HEK293 (cell line): ENCODE results near the gene ANKRD9.
A peak's percentile ranks its signal among the peaks of the same experiment; 100 is the strongest.

Experiments
- BCL6B ChIP-seq: fragments of 450-650 bp; formaldehyde crosslinking; IDR thresholded peaks from 2 replicates; pipeline ENCODE4 v1.5.1; 2017; ENCODE audit warnings: missing biosample characterization, missing genetic modification characterization
- FEZF1 ChIP-seq: fragments of 450-650 bp; formaldehyde crosslinking; IDR thresholded peaks from 2 replicates; pipeline ENCODE4 v1.5.1; 2016; ENCODE audit warnings: missing biosample characterization, missing genetic modification characterization
- GLI2 ChIP-seq: fragments of 450-650 bp; formaldehyde crosslinking; IDR thresholded peaks from 2 replicates; pipeline ENCODE4; 2017; ENCODE audit warnings: missing biosample characterization, missing genetic modification characterization, low read depth, borderline replicate concordance
- HIC1 ChIP-seq: fragments of 450-650 bp; formaldehyde crosslinking; IDR thresholded peaks from 2 replicates; pipeline ENCODE4 v1.5.1; 2016; ENCODE audit warnings: missing biosample characterization, missing genetic modification characterization
- PATZ1 ChIP-seq: fragments of 450-650 bp; formaldehyde crosslinking; IDR thresholded peaks from 2 replicates; pipeline ENCODE4 v1.5.1; 2016; ENCODE audit warnings: missing biosample characterization, missing genetic modification characterization
- RBAK ChIP-seq: fragments of 450-650 bp; formaldehyde crosslinking; IDR thresholded peaks from 2 replicates; pipeline ENCODE4 v1.5.1; 2016; ENCODE audit warnings: missing biosample characterization, missing genetic modification characterization
- ZEB2 ChIP-seq: fragments of 450-650 bp; formaldehyde crosslinking; IDR thresholded peaks from 2 replicates; pipeline ENCODE4 v1.5.1; 2016; ENCODE audit warnings: missing biosample characterization, missing genetic modification characterization
- ZNF114 ChIP-seq: fragments of 450-650 bp; formaldehyde crosslinking; IDR thresholded peaks from 2 replicates; pipeline ENCODE4 v1.5.0; 2017; ENCODE audit warnings: missing biosample characterization, missing genetic modification characterization
- ZNF121 ChIP-seq: fragments of 450-650 bp; formaldehyde crosslinking; IDR thresholded peaks from 2 replicates; pipeline ENCODE4 v1.5.1; 2016; ENCODE audit warnings: missing biosample characterization, missing genetic modification characterization
- ZNF146 ChIP-seq: fragments of 450-650 bp; formaldehyde crosslinking; IDR thresholded peaks from 2 replicates; pipeline ENCODE4 v1.5.1; 2016; ENCODE audit warnings: missing biosample characterization, missing genetic modification characterization
- ZNF157 ChIP-seq: fragments of 450-650 bp; formaldehyde crosslinking; IDR thresholded peaks from 2 replicates; pipeline ENCODE4 v1.5.1; 2016; ENCODE audit warnings: missing biosample characterization, missing genetic modification characterization
- ZNF184 ChIP-seq: fragments of 450-650 bp; IDR thresholded peaks from 2 replicates; pipeline ENCODE4 v1.5.1; 2018; ENCODE audit warnings: missing biosample characterization, mild to moderate bottlenecking, missing genetic modification characterization
- ZNF211 ChIP-seq: fragments of 450-650 bp; formaldehyde crosslinking; IDR thresholded peaks from 2 replicates; pipeline ENCODE4 v1.5.1; 2016; ENCODE audit warnings: low read depth, missing biosample characterization, missing genetic modification characterization
- ZNF280C ChIP-seq: fragments of 450-650 bp; formaldehyde crosslinking; IDR thresholded peaks from 2 replicates; pipeline ENCODE4 v1.5.1; 2016; ENCODE audit warnings: missing biosample characterization, missing genetic modification characterization
- ZNF354C ChIP-seq: fragments of 450-650 bp; formaldehyde crosslinking; IDR thresholded peaks from 2 replicates; pipeline ENCODE4 v1.5.1; 2016; ENCODE audit warnings: missing biosample characterization, missing genetic modification characterization, low read depth, borderline replicate concordance
- ZNF426 ChIP-seq: fragments of 450-650 bp; formaldehyde crosslinking; IDR thresholded peaks from 2 replicates; pipeline ENCODE4 v1.5.1; 2017; ENCODE audit warnings: missing biosample characterization, missing genetic modification characterization, mild to moderate bottlenecking, inconsistent platforms, moderate library complexity
- ZNF513 ChIP-seq: fragments of 450-650 bp; IDR thresholded peaks from 2 replicates; pipeline ENCODE4 v1.5.1; 2018; ENCODE audit warnings: missing biosample characterization, missing genetic modification characterization
- ZNF596 ChIP-seq: fragments of 450-650 bp; IDR thresholded peaks from 2 replicates; pipeline ENCODE4 v1.5.0; 2018; ENCODE audit warnings: missing biosample characterization, mild to moderate bottlenecking, missing genetic modification characterization, moderate library complexity
- ZNF610 ChIP-seq: fragments of 450-650 bp; formaldehyde crosslinking; IDR thresholded peaks from 2 replicates; pipeline ENCODE4 v1.5.1; 2016; ENCODE audit warnings: missing biosample characterization, missing genetic modification characterization, borderline replicate concordance
- ZNF629 ChIP-seq: fragments of 450-650 bp; formaldehyde crosslinking; IDR thresholded peaks from 2 replicates; pipeline ENCODE4 v1.5.1; 2017; ENCODE audit warnings: missing biosample characterization, missing genetic modification characterization
- ZNF639 ChIP-seq: fragments of 450-650 bp; formaldehyde crosslinking; IDR thresholded peaks from 2 replicates; pipeline ENCODE4 v1.5.1; 2016; ENCODE audit warnings: missing biosample characterization, missing genetic modification characterization
- ZNF645 ChIP-seq: fragments of 450-650 bp; formaldehyde crosslinking; IDR thresholded peaks from 2 replicates; pipeline ENCODE4; 2016; ENCODE audit warnings: missing biosample characterization, missing genetic modification characterization
- ZNF701 ChIP-seq: fragments of 450-650 bp; formaldehyde crosslinking; IDR thresholded peaks from 2 replicates; pipeline ENCODE4 v1.5.1; 2016; ENCODE audit warnings: missing biosample characterization, missing genetic modification characterization
- ZNF707 ChIP-seq: fragments of 450-650 bp; formaldehyde crosslinking; IDR thresholded peaks from 2 replicates; pipeline ENCODE4 v1.5.1; 2016; ENCODE audit warnings: missing biosample characterization, missing genetic modification characterization
- ZSCAN18 ChIP-seq: fragments of 450-650 bp; formaldehyde crosslinking; IDR thresholded peaks from 2 replicates; pipeline ENCODE4 v1.5.1; 2016; ENCODE audit warnings: missing biosample characterization, missing genetic modification characterization
- ZSCAN30 ChIP-seq: fragments of 450-650 bp; IDR thresholded peaks from 2 replicates; pipeline ENCODE4 v1.5.1; 2018; ENCODE audit warnings: missing biosample characterization, mild to moderate bottlenecking, missing genetic modification characterization, moderate library complexity

The ANKRD9 gene

GRCh38 chr14:102525219-102525928 is 15.8 kb upstream of the ANKRD9 start (continued):
- TF ChIP-seq ZNF596 (tag by site-specific recombination) (no peak), ZNF157 (tag by site-specific recombination) (no peak), ZNF211 (no peak), ZNF629 (no peak), ZNF146 (tag by site-specific recombination) (0 out of 2 replicates have a peak, but pooled peaks have one; percentile 8), ZSCAN18 (tag by site-specific recombination) (no peak), ZNF184 (tag by site-specific recombination) (no peak), ZNF610 (tag by site-specific recombination) (no peak), ZEB2 (tag by site-specific recombination) (no peak), RBAK (tag by site-specific recombination) (no peak), ZNF121 (no peak), ZNF354C (tag by site-specific recombination) (no peak), ZNF114 (tag by site-specific recombination) (no peak), FEZF1 (no peak), GLI2 (tag by site-specific recombination) (no peak), ZNF639 (peak; percentile 76), HIC1 (no peak), ZNF707 (no peak; the same call in 1 of the 2 replicates), PATZ1 (peak; percentile 47), ZNF645 (tag by site-specific recombination) (no peak), ZNF701 (tag by site-specific recombination) (no peak), ZNF513 (tag by site-specific recombination) (no peak), ZSCAN30 (no peak), BCL6B (tag by site-specific recombination) (0 out of 2 replicates have a peak, but pooled peaks have one; percentile 30), ZNF280C (no peak), ZNF426 (tag by site-specific recombination) (no peak)
